IPS-20b (cell line): ENCODE results near the gene TTC23L.

Experiments used
- H3K27ac ChIP-seq: one replicate; pipeline ENCODE4 v1.5.1; 2013; ENCODE audit warnings: low read length
- H3K27me3 ChIP-seq: 2 replicates; pipeline ENCODE4 v1.6.1; 2013; ENCODE audit warnings: mild to moderate bottlenecking, low read length, inconsistent platforms; ENCODE audit not compliant: insufficient read depth
- H3K36me3 ChIP-seq: 2 replicates; pipeline ENCODE4 v1.6.1; 2013; ENCODE audit warnings: low read depth, mild to moderate bottlenecking, inconsistent platforms, low read length, moderate library complexity; ENCODE audit not compliant: insufficient read depth
- H3K4me1 ChIP-seq: 2 replicates; pipeline ENCODE4 v1.6.1; 2013; ENCODE audit warnings: mild to moderate bottlenecking, control low read depth, inconsistent platforms, low read length, moderate library complexity; ENCODE audit not compliant: insufficient read depth
- H3K4me3 ChIP-seq: 2 replicates; pipeline ENCODE4 v1.5.1; 2013; ENCODE audit warnings: mild to moderate bottlenecking, low read length, inconsistent platforms
- H3K9ac ChIP-seq: 2 replicates; pipeline ENCODE4 v1.6.1; 2013; ENCODE audit warnings: low read depth, mild to moderate bottlenecking, inconsistent platforms, low read length, moderate library complexity
- H3K9me3 ChIP-seq: 2 replicates; pipeline ENCODE4 v1.6.1; 2013; ENCODE audit warnings: mild to moderate bottlenecking, low read depth, low read length, inconsistent platforms; ENCODE audit not compliant: insufficient read depth

The TTC23L gene

DNA sequence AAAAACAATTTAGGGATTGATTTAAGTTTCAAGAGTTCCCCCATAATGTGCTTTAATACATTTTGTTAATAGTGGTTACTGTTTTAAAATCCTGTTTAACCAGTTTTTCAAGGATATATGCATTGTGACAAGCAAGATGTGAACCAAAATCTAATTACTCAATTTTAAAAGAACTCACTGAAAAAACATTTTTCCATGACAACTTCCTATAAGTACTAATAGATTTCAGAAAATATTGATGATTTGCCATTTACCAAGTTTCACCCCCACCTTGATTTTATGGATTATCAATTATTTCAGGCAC lies 85.5 kb downstream of the TTC23L start:
- Histone ChIP-seq H3K36me3 (peaks cover 84% of the 10 kb centered on the region), H3K4me3 (no peak overlapping the region), H3K9ac (no peak overlapping the region), H3K27me3 (no peaks in the 10 kb centered on the region), H3K9me3 (no peaks in the 10 kb centered on the region), H3K27ac (no peak overlapping the region), H3K4me1 (peaks cover 5% of the 10 kb centered on the region)

DNA sequence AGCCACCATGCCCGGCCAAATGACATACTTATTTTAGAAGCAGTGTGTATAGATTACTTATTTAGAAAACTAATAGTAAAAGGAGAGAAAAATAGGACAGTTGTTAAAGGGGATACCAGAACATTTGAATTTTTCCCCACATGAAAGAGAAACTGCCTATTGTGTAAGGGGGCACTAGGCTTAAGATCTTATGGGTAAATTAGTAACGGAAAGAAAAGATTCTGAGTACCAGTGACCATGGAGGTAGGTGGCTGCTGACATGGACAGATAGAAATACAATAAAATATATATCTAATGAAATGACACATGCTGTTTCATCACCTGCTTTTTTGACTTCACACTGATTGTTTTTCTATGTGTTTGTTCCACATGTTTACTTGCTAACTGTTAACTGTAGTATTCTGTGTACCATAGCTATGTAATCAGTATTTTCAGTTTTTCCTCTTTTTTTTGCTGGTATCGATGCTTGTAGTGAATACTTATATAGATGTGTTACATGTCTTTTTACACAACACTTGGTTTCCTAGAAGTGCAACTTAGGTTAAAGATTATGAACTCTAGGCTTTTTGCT lies 87.4 kb downstream of the TTC23L start:
- Histone ChIP-seq H3K27me3 (no peaks in the 10 kb centered on the region), H3K4me3 (no peak overlapping the region), H3K9ac (no peak overlapping the region), H3K36me3 (peaks cover 64% of the 10 kb centered on the region), H3K9me3 (no peaks in the 10 kb centered on the region), H3K4me1 (peaks cover 9% of the 10 kb centered on the region), H3K27ac (no peak overlapping the region)

GRCh38 chr5:34927785-34928184 lies 88.8 kb downstream of the TTC23L start:
- Histone ChIP-seq H3K36me3 (peaks cover 50% of the 10 kb centered on the region), H3K27me3 (no peaks in the 10 kb centered on the region), H3K4me3 (no peak overlapping the region), H3K4me1 (peaks cover 9% of the 10 kb centered on the region), H3K9ac (no peak overlapping the region), H3K9me3 (no peaks in the 10 kb centered on the region), H3K27ac (no peak overlapping the region)

GRCh38 chr5:34928267-34928666 lies 89.3 kb downstream of the TTC23L start:
- no peaks in the 10 kb centered on the region for H3K27me3 ChIP-seq
- peaks cover 46% of the 10 kb centered on the region for H3K36me3 ChIP-seq
- no peaks in the 10 kb centered on the region for H3K9me3 ChIP-seq
- peaks cover 9% of the 10 kb centered on the region for H3K4me1 ChIP-seq
- no peak overlapping the region for H3K27ac ChIP-seq
- H3K4me3 ChIP-seq, result no peak overlapping the region
- no peak overlapping the region for H3K9ac ChIP-seq

GRCh38 chr5:34929134-34929719 lies 90.3 kb downstream of the TTC23L start, which contains the start of gene DNAJC21:
TSS of gene DNAJC21 (plus strand) at chr5:34929559. CDS start at chr5:34929820, 261 bp downstream.
- Histone ChIP-seq H3K4me1 (peaks cover 9% of the 10 kb centered on the region; the same call in 1 of the 2 replicates), H3K4me3 (peak within 1 kb of the TSS; percentile 89), H3K27ac (no peak within 1 kb of the TSS), H3K27me3 (no peaks in the 10 kb centered on the region), H3K9me3 (no peaks in the 10 kb centered on the region), H3K36me3 (peaks cover 46% of the 10 kb centered on the region), H3K9ac (peak within 1 kb of the TSS; percentile 93)

- H3K27me3 ChIP-seq, result no peaks in the 10 kb centered on the region
- no peaks in the 10 kb centered on the region for H3K9me3 ChIP-seq
- H3K9ac ChIP-seq, result peak overlapping the region; percentile 93
- peaks cover 46% of the 10 kb centered on the region for H3K36me3 ChIP-seq
- H3K4me3 ChIP-seq, result peak overlapping the region; percentile 89
- H3K27ac ChIP-seq, result no peak overlapping the region
- peaks cover 9% of the 10 kb centered on the region; the same call in 1 of the 2 replicates for H3K4me1 ChIP-seq
These were observed 90.9 kb downstream of the TTC23L start for GRCh38 chr5:34929720-34930461.

- Histone ChIP-seq H3K9ac (peak overlapping the region; percentile 93), H3K4me3 (peak overlapping the region; percentile 89), H3K9me3 (no peaks in the 10 kb centered on the region), H3K27ac (no peak overlapping the region), H3K4me1 (peaks cover 9% of the 10 kb centered on the region; the same call in 1 of the 2 replicates), H3K36me3 (peaks cover 45% of the 10 kb centered on the region), H3K27me3 (no peaks in the 10 kb centered on the region)
These were observed 91.5 kb downstream of the TTC23L start for GRCh38 chr5:34930462-34930844.

DNA sequence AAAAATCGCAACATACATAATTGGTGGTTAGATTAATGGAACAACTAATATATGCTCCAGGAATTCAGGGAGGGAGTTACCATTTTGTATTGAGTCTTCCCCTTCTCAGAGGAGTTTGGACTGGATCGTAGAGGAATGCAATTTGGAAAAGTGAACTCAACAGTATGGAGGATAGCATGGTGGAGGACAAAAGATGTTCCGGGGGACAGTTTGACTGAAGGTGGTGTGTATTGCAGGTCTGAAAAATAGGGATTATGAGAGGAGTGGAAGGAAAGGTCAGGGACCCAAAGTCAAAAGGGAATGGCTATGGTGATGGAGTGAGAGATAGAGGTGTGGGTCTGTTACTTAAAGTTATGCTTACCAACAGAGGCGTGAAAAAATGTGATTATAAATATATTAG lies 91.9 kb downstream of the TTC23L start:
- Histone ChIP-seq H3K4me3 (peak overlapping the region; percentile 89), H3K27ac (no peak overlapping the region), H3K36me3 (peaks cover 45% of the 10 kb centered on the region), H3K9ac (peak overlapping the region; percentile 93; the same call in 1 of the 2 replicates), H3K9me3 (no peaks in the 10 kb centered on the region), H3K27me3 (no peaks in the 10 kb centered on the region), H3K4me1 (peaks cover 9% of the 10 kb centered on the region; the same call in 1 of the 2 replicates)

DNA sequence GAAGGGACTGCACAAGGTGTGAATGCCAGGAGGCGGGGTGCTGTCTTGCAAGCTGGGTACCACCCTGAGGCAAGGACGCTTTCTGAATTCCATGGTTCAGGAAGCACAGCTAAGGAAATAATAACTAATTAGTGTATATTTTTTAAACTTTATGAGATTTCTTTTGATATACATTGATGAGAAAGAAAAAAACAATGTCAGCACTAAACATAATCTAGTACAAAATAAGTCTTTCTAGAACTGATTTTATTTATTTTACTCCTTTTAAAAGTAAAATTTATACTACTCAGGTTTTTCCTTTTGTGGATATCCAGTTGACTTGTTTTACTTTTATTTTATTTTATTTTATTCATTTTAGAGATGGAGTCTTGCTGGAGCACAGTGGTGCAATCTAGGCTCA lies 94.0 kb downstream of the TTC23L start:
- Histone ChIP-seq H3K4me1 (peaks cover 9% of the 10 kb centered on the region; the same call in 1 of the 2 replicates), H3K27ac (no peak overlapping the region), H3K9ac (no peak overlapping the region), H3K4me3 (no peak overlapping the region), H3K27me3 (no peaks in the 10 kb centered on the region), H3K9me3 (no peaks in the 10 kb centered on the region), H3K36me3 (peaks cover 44% of the 10 kb centered on the region)

GRCh38 chr5:34941936-34942335 lies 103.0 kb downstream of the TTC23L start:
- H3K36me3 ChIP-seq, result peaks cover 90% of the 10 kb centered on the region
- H3K4me1 ChIP-seq, result no peaks in the 10 kb centered on the region
- no peak overlapping the region for H3K9ac ChIP-seq
- H3K27ac ChIP-seq, result no peak overlapping the region
- no peak overlapping the region for H3K4me3 ChIP-seq
- H3K9me3 ChIP-seq, result no peaks in the 10 kb centered on the region
- H3K27me3 ChIP-seq, result no peaks in the 10 kb centered on the region

- peaks cover 83% of the 10 kb centered on the region for H3K36me3 ChIP-seq
- no peak overlapping the region for H3K27ac ChIP-seq
- no peak overlapping the region for H3K9ac ChIP-seq
- H3K9me3 ChIP-seq, result no peaks in the 10 kb centered on the region
- H3K27me3 ChIP-seq, result no peaks in the 10 kb centered on the region
- no peaks in the 10 kb centered on the region for H3K4me1 ChIP-seq
- H3K4me3 ChIP-seq, result no peak overlapping the region
These were observed 105.1 kb downstream of the TTC23L start for GRCh38 chr5:34944044-34944443.
